Epithelial cell of proximal tubule (primary cell): ENCODE measurements around the gene CLN6. TPM values are rescaled to one million over a fixed set of nuclear protein-coding genes. Genes with fewer than 3 reads are reported as not detected.
A peak's percentile ranks its signal among the peaks of the same experiment; 100 is the strongest.

Experiments
- DNase-seq: peaks from one replicate; pipeline ENCODE4 v3.0.0-alpha.2; 2011; ENCODE audit warnings: low read depth
- H3K4me3 ChIP-seq: 2 replicates; pipeline ENCODE4 v1.5.1; 2011; ENCODE audit warnings: low read depth, mild to moderate bottlenecking, low read length
- total RNA-seq: library from RNA; depleted of rRNA; stranded (reverse); fragments of >200 nt; gene quantifications from 2 replicates; pipeline ENCODE4 v1.2.3, GENCODE V29; 2015
- TF ChIP-seq, protein P1 (sequence below): conservative IDR thresholded peaks from 2 replicates; pipeline ENCODE4 v1.5.1; 2012; ENCODE audit warnings: low read depth, mild to moderate bottlenecking, low read length

The CLN6 gene
- total RNA-seq, 1 donor from 2014 or later, result 14.9 TPM

DNA sequence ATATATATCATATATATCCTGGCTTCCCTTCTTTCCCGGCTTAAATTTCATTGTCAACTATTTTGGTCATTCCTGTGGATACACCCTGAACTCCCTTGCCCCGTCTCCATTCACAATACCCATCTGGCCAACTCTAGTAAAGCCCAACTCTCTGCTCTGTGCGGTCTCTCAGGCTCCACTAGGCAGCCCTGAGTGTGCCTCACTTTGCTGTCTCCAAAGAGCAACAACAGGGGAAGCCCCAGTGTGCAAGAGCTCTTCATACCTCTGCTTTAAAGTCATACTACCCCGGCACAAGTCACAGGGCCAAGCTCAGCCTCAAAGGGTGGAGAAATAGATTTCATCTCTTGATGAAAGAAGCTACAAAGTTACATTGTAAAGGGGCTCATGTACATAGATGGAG lies 29.2 kb upstream of the CLN6 start:
- no peak for DNase-seq
- TF ChIP-seq, protein P1, sequence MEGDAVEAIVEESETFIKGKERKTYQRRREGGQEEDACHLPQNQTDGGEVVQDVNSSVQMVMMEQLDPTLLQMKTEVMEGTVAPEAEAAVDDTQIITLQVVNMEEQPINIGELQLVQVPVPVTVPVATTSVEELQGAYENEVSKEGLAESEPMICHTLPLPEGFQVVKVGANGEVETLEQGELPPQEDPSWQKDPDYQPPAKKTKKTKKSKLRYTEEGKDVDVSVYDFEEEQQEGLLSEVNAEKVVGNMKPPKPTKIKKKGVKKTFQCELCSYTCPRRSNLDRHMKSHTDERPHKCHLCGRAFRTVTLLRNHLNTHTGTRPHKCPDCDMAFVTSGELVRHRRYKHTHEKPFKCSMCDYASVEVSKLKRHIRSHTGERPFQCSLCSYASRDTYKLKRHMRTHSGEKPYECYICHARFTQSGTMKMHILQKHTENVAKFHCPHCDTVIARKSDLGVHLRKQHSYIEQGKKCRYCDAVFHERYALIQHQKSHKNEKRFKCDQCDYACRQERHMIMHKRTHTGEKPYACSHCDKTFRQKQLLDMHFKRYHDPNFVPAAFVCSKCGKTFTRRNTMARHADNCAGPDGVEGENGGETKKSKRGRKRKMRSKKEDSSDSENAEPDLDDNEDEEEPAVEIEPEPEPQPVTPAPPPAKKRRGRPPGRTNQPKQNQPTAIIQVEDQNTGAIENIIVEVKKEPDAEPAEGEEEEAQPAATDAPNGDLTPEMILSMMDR, result no peak
- H3K4me3 ChIP-seq, result no peak overlapping the region

DNA sequence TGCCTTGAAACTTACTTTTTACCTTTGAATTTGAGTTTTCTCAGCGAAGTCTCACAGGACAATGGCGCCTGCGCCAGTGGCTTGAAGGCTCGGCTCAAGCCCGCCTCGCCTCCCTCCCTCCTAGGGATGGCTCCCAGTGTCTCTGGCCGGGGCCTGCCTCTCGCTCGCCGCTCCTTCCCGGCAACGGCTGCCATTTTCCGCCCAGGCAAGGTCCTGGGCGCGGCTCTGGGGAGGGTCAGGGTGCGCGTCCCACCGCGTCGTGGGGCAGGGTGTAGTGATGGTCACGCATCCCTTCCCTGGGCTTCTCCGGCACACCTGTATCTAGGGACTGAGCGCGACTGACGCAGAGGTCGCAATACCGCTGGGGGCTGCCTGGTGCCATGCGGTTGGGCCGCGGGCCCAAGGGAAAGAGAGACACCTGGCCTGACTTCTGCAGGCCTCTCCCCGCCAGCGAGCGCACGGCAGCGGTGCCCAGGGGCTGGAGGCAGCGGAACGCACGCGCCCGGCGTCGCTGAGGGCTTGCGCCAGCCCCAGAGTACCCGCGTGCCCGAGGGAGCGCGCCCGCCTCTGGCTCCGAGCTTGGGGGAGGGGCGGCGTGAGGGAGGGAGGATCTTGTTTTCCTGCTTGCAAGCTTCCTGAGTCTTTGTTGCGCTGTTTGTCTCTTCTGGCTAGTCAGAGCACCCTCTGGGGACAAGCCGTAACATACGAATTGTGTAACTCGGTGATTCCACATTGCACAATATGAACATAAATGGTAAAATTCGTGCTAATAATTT lies 27.3 kb upstream of the CLN6 start:
- no peak for DNase-seq
- peak overlapping the region; percentile 73 for H3K4me3 ChIP-seq
- TF ChIP-seq, protein P1, result no peak

DNA sequence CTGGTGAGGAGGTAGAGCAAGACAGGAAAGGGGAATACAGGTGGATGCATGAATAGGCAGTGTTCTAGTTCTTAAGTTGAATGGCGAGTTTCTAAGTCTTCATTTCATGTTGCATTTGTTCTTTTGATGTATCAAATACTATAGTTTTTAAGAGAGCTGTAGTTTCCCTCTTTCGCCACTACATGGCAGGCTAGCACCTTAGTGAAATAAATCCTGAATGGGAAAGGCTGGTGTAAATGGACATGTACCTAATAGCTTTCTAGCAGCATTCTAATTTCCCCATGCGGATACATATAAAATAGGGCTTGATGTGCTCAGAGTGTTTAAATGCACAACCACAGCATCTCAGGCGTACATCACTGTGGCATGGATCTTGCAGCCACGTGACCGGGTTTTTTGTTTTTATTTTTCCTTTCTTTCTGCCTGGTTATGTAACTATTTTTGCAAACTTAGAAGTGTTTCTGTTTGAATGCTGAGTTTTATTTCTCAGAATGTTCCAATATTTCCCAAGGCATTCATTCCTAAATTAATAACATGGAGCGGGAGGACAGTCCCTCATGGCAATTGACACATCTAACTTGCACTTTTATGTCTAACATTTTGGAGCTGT lies 23.5 kb upstream of the CLN6 start:
- no peak for DNase-seq
- TF ChIP-seq, protein P1, result peak; percentile 88
- no peak overlapping the region for H3K4me3 ChIP-seq

DNA sequence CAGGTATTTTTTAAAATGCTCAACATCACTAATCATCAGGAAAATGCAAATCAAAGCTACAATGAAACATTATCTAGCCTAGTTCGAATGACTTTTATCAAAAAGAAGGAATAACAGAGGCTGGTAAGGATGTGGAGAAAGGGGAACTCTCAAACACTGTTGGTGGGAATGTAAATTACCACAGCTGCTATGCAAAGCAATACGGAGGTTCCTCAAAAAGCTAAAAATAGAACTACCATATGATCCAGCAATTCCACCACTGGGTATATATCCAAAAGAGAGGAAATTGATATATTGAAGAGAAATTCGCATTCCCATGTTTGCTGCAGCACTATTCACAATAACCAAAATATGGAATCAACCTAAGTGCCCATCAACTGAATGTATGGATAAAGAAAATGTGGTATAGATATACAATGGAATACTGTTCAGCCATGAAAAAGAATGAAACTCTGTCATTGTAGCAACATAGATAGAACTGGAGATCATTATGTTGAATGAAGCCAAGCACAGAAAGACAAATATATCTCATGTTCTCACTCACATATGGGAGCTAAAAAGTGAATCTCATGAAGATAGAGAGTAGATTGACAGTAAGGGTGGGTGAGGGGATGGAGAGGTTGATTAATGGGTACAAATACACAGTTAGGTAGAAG lies 19.7 kb upstream of the CLN6 start:
- H3K4me3 ChIP-seq, result no peak overlapping the region
- TF ChIP-seq, protein P1, result no peak
- DNase-seq, result no peak

DNA sequence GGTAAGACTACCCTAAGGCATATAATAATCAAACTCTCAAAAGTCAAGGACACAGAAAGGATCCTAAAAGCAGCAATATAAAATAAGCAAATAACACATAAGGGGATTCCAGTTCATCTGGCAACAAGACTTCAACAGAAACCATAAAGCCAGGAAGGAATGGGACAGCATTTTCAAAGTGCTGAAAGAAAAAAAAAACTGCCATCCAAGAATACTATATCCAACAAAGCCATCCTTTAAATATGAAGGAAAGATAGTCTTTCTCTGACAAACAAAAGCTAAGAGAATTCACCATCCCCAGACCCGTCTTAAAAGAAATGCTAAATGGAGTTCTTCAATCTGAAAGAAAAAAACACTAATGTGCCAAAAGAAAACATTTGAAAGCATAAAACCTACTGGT lies 14.7 kb upstream of the CLN6 start:
- TF ChIP-seq, protein P1, result no peak
- H3K4me3 ChIP-seq, result no peak overlapping the region
- DNase-seq, result no peak

DNA sequence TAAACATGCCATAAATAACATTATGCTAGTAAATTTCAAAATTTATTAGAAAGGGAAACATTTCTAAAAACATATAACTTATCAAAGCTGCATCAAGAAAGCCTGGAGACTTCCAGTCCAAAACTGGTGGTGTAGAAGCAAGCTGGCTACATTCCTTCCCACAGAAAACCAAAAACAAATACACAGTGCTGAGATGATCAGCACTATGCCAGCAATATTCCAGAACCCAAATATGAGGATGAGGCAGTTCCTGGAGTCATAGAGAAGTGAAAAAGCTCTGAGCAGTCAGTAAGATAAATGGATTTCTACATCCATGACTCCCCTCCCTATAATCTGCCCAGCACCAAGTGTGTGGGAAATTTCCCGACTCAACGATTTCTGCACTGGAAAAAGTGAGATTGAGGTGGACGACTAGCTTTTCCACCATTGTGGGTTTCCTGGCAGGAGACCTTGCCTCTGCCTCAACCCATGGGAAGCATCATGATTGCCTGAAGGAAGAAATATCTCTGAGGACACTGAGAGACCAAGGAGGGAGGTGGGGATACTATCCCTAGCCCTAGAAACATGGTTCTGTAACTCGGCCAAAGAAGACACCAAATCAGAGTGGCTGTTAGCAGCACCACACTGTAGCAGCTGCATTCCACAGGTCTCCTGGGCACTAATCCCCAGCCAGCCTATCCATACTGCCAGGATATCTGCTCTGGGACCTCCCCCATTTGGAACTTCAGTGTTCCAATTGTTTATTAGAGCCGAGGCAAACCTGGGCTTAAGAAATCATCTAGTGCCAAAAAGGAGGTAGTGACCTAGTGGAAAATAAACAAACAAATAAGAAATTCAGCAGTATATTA lies 11.8 kb upstream of the CLN6 start:
- H3K4me3 ChIP-seq, result no peak overlapping the region
- TF ChIP-seq, protein P1, result no peak
- DNase-seq, result no peak
